GM19351 (cell line): ENCODE data around the gene AIMP2.
"Not testable (repeated sequence)": the region's sequence is repeated elsewhere in the genome, so short reads cannot be mapped to it uniquely, and the experiment has no call there.

Experiments
- ATAC-seq: cut with Tn5 transposase; IDR thresholded peaks from one replicate; pipeline ENCODE4 v1.9.1; 2021; ENCODE audit warnings: mild to moderate bottlenecking, moderate library complexity; ENCODE audit not compliant: unreplicated experiment

The AIMP2 gene

DNA sequence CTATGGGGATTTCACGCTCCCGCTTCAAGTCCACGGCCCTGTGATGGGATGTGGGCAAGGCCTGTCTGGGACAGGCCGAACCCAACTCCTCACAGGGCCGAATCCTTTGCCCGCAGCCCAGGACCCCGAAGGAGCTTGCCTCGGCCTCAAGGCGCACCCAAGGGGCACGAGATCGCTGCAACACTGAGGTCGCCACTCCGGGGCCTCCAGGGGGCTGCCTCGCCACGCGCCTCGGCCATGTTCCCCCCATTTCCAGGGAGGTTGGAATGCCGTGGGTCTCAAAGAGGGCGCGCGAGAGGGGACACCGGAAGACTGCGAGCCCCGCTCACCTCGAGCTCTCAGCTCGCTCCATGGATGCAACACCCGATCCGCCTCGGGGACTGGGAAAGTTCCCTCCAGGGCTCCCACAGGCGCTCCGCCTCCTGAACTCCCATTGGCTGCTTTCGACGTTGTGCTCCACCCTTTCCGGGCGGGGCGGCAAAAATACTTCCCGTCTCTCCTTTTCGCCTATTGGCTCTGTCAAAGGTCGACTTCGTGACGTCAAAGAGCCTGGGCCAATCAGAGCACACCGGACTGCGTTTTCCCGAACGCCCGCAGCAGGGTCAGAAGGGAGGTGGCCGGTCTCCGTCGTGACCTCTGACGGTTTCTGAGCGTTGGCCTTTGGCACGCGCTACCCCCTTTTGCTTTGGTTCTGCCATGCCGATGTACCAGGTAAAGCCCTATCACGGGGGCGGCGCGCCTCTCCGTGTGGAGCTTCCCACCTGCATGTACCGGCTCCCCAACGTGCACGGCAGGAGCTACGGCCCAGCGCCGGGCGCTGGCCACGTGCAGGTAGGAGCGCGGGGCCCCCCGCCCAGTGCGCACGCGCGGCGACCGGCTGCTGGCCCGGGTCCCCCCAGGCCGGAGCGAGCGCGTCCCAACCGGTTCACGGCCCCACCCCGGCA lies at the start of gene AIMP2, which contains the start of gene PMS2:
Gene AIMP2, plus strand, starts transcription at position 605 of the 944 bp plus-strand sequence. Its CDS starts 92 bp downstream, at position 697.
Gene PMS2, minus strand, starts transcription at position 382 of the 944 bp plus-strand sequence. Its CDS starts 30 bp downstream, at position 352.
- ATAC-seq = peak; percentile 91

DNA sequence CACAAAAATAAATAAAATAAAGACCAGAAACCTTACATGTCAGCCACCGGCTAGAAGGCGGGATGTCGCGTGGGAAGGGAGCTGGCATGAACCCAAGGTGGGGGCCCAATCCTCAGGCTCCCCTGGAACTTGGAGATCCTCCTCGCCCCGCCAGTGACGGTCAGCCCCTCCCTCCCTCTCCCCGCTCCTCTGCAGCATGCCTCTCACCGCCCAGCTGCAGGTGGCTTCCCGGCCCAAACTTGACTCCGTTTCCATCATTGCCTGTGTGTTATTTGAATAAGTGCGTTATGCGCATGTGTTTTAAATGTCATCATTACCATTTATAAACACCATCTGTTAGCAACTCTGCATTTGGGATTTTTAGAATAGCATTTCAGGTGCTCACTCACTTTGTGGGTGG lies 45.9 kb upstream of the AIMP2 start:
- ATAC-seq = not testable (repeated sequence)

DNA sequence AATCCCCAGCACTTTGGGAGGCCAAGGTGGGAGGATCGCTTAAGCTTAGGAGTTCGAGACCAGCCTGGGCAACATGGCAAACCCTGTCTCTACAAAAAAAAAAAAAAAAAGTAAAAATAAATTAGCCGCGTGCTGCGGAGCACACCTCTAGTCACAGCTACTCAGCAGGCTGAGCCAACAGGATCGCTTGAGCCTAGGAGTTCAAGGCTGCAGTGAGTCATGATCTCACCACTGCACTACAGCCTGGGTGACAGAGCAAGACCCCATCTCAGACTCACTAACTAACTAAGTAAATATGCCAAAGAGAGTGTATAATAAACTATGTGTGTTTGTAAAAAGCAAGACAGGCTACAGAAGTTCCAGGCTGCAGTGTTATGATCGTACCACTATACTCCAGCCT lies 45.3 kb upstream of the AIMP2 start:
- ATAC-seq = not testable (repeated sequence)

DNA sequence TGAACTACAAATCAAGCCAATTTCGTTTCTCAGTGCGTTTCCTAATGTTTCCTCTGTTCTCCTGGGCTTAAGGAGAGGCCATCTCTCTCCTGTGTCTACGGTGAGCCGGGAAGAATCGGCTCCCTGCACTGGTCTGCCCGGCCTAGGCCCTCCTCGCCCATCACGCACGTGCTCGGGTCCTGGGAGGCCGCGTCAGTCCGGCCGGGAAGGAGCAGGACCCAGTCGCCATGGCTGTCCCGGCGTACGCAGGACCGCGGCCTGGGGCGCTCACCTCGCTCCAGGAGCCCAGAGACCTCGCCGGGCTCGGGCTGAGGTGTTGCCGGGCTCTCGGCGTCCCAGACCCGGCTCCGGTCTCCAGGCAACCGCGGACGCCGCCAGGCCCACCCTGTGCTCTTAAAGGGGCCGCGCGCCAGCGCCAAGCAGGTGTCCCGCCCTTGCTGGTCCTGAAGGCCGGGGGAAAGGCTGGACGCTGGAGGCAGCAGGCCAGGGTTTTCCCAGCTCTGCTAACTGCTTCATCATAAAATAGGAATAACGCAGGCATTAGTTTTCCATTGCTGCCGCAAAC lies 38.6 kb upstream of the AIMP2 start, which contains the start of gene RSPH10B:
Gene RSPH10B, minus strand, starts transcription at position 343 of the 565 bp plus-strand sequence. CDS start 3,573 bp downstream, outside the sequence.
- ATAC-seq = not testable (repeated sequence)

DNA sequence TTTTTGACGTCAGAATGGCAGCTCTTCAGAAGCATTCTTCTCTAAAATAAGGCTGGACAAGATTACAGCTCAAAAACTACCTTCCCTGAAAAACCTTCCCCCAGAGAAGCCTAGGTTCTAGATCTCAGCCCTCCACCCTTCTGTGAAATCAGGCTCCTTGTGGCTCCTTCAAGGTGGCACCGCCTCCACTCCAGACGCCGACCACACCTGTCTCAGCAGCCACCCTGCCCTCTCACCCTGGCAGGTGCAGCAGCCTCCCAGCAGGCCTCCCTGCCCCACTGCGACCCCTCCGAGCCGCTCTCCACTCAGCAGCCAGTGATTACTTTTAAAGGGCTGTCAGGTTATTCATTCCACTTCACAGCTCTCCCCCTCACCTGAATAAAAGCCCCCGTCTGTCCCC lies 35.5 kb upstream of the AIMP2 start:
- not testable (repeated sequence) for ATAC-seq

DNA sequence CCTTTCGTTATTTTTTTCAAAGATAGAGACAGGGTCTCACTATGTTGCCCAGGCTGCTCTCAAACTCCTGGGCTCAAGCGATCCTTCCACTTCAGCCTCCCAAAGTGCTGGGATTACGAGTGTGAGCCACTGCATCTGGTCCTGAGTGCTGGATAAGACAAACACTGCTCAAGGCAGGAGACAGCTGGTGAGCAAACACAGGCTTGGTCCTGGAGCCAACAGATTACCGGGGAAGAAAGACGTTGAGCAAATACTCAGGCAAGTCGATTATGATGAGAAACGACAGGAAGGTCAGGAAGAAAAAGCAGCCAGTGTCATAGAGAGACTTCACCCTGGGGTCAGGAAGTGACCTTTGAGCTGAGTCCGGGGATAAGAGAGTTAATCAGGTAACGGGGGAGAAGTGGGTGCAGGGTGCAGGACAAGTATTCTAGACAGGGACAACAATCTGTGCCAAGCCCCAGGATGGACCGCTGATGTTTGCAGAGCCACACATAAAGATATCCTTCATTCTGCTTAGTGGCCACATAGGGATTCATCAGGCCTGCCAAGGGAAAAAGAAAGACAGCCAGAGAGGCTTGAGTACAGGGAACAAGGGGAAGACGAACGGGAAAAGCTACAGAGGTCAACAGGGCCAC lies 29.3 kb upstream of the AIMP2 start:
- not testable (repeated sequence) for ATAC-seq

DNA sequence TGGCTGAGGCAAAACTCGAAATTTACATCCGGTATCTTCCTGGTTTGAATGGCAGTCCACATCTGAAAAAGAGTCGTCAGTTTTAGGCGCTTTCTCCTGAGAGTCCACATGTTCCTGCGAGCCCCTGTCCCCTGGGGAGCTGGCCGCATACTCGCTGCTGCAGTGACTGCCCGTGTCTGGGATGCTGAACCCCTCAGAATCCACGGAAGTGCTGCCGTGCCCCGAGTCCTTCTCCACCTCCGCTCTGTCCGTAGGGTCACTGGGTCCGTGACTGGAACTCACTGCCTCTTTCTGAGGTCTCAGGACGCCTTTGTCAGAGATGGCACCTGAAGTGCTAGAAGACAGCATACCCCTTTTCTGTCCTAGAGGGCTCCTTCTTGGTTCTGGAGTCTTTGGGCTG lies 22.0 kb upstream of the AIMP2 start:
- not testable (repeated sequence) for ATAC-seq

DNA sequence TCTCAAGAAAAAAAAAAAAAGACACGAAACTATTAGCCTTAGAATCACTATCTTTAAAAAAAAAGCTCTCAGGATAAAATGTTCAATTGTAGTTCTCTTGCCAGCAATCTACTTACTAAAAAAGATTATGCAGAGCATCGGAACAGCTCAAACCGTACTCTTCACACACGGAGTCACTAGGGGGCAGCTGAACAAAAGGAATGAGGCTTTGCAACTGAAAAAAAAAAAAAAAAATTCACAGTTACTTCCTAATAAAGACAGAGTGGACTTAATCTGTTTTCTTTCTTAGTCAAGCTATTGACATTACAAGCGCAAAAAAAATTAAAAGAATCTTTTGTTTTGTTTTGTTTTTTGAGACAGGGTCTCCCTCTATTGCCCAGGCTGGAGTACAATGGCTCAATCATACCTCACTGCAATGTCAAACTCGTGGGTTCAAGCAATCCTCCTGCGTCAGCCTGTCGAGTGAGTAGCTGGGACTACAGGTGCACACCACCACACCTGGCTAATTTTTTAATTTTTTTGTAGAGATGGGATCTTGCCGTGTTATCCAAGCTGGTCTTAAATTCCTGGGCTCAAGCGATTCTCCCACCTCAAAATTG lies 11.8 kb upstream of the AIMP2 start:
- ATAC-seq = no peak

DNA sequence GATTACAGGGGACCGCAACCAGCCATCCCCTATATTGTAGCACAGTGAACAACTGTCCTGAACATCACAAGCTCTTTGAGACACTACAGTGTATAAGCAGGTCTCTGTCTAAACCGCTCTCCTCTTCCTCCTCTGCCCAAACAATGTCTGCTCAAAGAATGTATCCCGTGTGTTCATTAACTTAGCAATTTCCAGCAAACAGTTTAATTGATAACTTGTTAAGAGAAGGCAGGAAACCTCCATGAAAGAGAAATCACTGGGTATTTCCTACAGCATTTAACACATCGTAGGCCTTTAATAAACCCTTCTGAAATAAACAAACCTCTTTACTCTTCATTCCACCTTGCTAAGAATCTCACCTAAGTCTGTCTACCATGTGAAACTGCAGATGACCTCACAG lies 1.7 kb upstream of the AIMP2 start:
- no peak for ATAC-seq

DNA sequence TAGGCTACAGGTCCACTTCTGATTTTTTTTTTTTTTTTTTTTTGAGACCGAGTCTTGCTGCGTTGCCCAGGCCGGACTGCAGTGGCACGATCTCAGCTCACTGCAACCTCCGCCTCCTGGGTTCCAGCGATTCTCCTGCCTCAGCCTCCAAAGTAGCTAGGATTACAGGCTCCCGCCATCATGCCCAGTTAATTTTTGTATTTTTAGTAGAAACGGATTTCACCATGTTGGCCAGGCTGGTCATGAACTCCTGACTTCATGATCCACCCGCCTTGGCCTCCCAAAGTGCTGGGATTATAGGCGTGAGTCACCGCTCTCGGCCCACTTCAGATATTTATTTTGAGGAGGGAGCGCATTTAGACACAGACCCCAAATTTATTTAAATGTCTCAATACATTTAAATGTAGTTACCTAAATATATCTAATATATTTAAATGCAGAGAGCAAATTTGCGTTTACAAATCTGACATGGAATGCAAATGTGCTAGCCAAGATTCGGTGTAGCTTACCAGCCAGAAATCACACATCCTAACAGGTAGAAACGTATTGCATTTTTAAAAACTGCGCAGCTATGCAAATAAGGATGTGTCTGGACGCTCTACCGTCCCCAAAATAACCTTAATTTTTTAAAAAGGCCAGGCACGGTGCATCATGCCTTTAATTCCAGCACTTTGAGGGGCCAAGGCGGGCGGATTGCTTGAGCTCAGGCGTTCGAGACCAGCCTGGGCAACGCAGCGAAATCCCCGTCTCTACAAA lies 1.1 kb upstream of the AIMP2 start:
- not testable (repeated sequence) for ATAC-seq

DNA sequence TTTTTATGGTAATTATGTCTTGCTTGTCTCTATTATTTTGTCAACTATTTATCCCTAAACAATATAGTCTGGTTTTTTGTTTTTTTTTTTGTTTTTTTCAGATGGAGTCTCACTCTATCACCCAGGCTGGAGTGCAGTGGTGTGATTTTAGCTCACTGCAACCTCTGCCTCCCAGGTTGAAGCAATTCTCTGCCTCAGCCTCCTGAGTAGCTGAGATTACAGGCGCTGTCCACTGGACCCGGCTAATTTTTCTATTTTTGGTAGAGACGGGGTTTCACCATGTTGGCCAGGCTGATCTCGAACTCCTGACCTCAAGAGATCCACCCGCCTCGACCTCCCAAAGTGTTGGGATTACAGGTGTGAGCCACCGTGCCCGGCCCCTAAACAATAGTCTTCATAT lies 1.3 kb downstream of the AIMP2 start:
- not testable (repeated sequence) for ATAC-seq

DNA sequence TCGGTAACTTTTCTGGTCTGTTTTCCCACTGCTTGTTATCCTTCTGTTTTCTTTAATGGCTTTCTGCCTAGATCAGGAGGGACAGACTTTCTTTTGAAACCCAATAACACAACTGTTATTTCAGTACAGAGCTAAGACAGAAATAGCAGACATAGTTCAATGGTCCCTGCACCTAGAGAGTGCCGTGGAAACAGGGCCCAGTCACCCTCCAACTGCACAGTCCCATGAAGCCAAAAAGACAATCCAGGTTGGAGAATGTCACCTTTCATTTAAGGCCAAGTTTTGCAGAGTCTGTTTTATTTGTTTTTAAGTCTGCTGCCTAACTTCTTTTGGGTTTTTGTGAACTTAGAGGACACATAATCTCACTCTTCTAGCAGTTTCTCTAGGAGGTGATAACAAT lies 2.5 kb downstream of the AIMP2 start:
- ATAC-seq = no peak

DNA sequence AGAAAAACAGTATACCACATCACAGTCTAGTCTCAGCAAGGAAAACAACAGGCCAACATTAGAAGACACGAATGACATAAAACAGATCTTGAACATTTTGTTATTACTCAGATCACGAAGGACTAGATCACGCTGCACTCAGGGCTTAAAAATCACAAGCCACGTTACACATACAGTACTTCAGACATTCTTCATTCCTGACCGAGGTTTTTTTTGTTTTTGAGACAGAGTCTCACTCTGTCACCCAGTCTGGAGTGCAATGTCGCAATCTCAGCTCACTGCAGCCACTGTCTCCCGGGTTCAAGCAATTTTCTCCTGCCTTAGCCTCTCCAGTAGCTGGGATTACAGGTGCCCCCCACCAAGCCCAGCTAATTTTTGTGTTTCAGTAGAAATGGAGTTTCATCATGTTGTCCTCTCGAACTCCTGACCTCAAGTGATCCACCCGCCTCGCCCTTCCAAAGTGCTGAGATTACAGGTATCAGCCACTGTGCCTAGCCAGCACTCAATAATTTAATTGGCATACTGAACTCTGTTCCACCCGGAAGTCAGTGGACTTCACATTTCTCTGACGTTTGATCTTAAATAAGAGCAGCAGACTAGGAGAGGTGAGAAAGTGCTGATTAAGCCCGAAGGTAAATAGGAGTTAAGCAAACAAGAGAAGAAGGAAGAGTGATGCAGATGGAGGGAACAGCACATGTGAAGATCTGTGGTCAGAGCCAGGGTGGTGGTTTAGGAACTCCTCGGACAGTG lies 3.5 kb downstream of the AIMP2 start:
- ATAC-seq = no peak

DNA sequence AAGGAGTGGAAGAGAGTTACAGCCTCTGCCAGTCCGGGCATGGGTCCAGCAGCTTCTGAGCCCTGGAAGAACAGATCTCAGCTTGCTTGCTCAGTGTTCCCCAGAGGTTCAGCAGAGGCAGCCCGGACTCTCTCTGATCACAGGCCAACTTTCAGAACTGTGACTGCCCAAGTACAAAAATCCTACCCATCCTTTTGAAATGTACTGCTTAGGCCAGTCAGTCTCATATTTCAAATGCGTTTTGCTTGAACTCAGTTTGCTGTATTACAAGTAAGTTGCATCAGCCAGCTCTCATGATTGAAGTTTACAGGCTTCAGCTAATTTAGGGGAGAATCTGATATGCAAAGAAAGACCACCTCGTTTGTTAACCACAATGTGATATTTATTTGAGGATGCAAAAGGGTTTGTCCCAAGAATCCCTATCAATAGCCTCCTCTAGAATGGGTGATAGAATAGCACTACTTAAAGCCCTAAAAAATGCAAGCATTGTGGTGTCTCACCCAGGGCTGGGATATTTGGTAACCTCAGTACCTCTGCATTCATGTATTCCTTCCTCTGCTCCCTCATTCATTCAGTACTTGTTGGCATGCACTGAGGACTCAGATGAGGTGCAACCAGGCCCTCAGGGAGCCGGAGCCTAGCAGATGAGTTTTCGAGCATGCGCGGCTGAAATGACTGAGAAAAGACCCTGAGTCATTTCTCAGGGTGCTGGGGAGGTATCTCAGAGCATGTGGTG lies 7.0 kb downstream of the AIMP2 start:
- no peak for ATAC-seq

DNA sequence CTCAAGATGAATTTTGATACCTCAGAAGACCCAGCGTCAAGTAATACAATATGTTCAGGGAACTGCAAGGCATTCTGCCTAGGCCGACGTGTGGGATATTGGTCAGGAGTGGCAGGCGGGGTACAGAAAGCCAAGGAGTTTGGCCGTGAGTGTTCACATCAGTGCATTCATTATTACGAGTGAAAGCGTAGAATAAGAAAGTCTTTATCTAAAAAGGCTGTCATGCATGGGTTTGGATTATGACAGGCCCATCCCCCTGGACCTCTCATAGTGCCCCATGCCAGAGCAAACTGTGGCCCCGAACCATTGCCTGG lies 7.5 kb downstream of the AIMP2 start:
- no peak for ATAC-seq

DNA sequence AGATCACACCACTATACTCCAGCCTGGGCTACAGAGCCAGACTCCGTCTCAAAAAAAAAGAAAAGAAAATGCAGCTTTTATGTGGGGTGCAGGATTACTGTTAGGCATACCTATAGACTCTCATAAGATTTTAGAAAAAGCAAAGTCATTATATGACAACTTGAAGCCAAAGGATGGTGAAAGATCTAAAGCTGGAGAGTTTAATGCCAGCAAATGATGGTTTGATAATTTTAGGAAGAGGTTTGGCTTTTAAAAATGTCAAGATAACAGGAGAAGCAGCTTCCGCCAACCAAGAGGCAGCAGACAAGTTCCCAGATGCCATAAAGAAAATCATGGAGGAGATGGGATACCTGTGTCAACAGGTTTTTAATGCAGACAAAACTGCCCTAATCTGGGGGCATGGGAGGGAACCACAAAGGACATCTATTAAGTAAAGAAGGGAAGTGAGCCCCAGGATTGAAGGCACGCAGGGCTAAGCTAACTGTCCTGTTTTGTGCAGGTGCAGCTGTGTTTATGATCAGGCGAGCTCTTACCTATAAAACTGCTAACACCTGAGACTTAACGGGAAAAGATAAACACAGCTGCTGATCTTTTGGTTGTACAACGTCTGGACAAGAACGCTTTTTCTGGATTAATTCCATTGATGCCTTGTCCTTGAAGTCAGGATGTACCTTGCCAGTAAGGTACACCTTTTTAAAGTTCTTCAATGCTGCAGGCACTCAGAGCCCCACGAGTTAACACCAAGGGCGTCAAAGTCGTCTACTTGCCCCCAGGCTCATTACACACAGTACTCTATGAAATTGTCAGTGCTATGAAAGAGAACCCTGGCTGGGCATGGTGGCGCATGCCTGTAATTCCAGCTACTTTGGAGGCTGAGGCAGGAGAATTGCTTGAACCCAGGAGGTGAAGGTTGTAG lies 11.6 kb downstream of the AIMP2 start:
- no peak for ATAC-seq

DNA sequence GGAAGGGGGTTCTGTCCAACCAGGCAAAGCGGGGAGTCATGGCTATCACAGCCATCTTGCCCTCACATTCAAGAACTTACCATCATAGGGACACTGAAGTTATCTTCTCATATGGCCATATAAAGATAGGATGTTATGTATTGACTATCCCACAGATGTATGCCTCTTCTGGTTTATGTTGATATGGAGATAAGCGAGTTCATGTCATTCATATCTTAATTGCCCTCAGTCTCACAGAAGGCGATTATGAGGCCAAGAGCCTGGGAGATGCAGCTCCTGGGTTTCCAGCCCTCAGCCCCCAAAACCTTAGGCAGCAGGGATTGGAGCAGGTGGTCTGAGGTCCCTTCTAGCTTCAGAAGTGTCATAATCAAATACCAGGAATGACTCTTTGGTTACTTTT lies 13.6 kb downstream of the AIMP2 start:
- ATAC-seq = no peak

DNA sequence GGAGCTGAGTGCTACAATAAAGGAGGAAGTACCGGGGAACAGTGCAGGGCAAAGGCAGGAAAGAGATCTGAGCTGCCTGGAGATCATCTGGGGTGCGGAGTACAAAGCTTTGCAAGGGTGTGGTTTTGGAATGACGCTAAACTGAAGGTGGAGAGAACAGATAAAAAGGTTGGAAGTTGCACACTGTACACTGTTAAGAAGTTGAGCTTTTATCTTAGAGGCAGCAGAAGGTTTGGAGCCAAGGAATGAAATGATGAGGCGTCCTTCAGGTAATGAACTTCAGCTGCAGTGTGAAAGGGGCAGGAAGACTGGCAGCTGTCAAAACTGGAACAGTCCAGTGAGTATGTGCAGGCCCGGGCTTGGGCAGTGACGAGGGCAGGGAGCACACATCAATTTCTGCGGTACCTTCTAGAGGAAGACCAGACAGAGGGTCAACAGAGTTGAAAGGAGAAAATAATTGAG lies 14.9 kb downstream of the AIMP2 start:
- no peak for ATAC-seq
